Fibroblast of the conjunctiva (primary cell): ENCODE data around the gene AQP12A.
"Not testable (repeated sequence)": the region's sequence is repeated elsewhere in the genome, so short reads cannot be mapped to it uniquely, and the experiment has no call there.

Experiments used
- DNase-seq: peaks from one replicate; pipeline ENCODE4 v3.0.0-alpha.2; 2010; ENCODE audit warnings: low read depth

The AQP12A gene

DNA sequence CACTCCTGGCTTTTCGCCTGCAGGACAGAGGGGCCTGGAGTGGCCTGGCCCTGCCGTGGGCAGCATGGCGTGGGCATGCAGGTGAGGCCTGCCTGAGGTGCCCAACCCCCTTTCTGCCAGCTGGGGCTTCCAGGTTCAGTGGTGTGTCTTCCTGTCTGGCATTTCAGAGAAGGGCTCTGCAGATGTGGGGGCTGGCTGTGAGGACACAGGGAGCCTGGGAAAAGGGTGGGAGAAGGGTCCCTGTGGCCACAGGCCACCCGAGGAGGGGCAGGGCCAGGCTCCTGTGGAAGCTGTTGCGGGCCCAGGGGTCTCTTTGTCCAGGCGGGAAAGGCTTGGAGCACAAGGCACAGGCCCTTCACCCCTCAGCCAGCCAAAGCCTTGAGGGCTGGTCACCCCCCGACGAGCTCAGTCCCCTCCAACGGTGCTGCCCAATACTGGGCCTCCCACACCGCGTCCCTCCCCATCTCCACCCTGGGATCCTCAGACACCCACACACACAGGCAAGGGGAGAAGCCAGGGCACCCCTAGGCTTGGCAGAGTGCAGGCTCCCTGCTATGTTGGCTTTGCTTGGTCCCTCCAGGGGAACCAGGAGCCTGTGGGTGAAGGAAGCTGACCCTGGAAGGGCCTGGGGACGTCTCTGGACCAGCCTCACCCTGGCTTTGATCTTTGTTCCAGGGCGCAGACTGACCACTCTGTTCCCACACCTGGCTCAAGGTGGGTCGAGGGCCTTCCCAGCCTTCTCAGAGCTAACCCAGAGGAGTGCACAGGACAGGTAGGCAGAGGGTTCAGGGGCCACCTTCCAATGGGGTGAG lies 3.7 kb upstream of the AQP12A start:
- no peak for DNase-seq

DNA sequence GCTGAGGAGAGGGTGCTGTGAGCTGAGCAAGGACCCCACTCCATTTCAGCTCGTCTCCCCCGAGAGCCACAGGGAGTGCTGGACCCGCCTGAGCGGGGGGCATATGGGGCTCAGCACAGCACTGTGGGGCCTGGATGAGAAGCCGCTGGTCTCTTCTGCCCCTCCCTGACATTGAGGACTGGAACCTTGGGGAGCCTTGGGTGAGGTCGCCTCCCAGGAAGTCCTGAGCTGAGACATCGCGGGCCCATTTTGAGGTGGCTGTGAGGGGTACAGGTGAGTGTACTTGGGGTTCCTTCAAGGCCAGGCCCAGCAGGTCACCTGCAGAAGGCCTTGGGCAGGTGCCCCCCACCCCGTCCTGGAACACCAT lies 3.1 kb upstream of the AQP12A start:
- DNase-seq, result no peak

- DNase-seq, result no peak
Observed at GRCh38 chr2:240689975-240690374, 1.7 kb upstream of the AQP12A start.

DNA sequence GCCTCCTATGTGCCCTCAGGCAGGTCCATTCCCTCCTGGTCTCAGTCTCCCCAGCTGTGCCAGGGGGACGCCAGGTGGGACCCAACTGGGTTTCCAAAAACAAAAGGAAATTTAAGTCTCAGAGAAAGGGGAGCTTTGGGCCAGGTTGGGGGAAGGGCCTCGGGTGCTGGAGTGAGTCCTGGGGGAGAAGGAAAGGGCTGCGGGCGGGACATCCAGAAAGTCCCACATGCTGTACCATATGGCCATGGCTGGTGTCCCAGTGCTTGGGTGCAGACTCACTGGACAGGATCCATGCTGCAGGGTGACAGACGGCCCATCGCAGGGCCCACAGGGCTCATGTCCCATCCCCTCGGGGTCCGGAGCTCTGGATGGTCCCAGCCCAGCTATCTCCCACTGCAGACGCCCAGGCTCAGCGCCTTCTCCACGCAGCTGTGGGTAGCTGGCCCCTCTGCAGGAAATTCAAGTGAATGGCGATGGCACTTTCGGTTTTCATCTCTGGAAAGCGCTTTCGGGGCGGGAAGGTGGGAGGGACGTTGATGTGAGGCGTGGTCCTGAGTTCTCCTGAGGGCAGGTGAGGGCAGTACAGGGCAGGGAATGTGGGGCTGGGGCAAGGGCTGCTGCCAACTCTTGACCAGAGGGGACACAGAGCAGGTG lies 1.1 kb upstream of the AQP12A start:
- DNase-seq, result not testable (repeated sequence)

GRCh38 chr2:240691075-240691427 lies 615 bp upstream of the AQP12A start:
- not testable (repeated sequence) for DNase-seq

- not testable (repeated sequence) for DNase-seq
Observed at GRCh38 chr2:240692583-240693561, 1.2 kb downstream of the AQP12A start.

DNA sequence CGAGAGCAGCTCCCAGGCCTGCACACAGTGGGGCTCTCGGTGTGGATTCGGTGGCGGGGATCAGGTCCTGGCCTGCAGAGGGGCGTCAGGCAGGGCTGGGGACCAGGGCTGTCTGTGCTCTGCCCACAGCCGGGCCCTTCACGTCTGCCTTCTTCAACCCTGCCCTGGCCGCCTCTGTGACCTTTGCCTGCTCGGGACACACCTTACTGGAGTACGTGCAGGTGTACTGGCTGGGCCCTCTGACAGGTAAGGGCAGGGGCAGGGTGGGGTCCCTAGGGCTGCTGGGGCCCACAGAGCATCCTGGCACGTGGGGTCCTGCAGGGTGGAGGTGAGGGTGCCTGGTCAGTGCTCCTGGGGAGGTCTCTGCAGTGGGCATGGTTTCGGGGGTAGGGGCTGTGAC lies 2.6 kb downstream of the AQP12A start:
- not testable (repeated sequence) for DNase-seq

DNA sequence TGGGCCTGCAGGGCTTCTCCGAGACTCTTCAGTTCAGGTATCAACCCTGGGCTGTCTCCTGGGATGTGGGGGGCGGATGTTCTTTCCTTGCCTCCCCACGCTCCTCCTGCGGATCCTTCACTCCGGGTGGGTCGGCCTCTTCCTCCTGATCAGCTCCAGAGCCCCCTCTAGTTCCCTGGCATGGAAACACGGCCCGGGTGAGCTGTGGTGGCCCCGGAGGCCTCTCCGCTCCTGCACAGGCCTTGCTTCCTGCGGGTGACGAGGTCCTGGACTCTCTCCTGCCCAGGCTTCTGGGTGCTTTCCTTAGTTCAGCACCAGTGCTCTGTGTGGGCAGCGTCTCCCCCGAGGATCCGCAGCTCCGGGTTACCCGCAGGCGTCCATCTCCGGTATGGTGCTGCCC lies 3.9 kb downstream of the AQP12A start:
- not testable (repeated sequence) for DNase-seq

- DNase-seq, result not testable (repeated sequence)
Observed at GRCh38 chr2:240696469-240696868, 4.8 kb downstream of the AQP12A start.

- not testable (repeated sequence) for DNase-seq
Observed at GRCh38 chr2:240698852-240699561, 7.3 kb downstream of the AQP12A start.

- not testable (repeated sequence) for DNase-seq
Observed at GRCh38 chr2:240699835-240700234, 8.2 kb downstream of the AQP12A start.

GRCh38 chr2:240700616-240701015 lies 8.9 kb downstream of the AQP12A start:
- DNase-seq, result not testable (repeated sequence)

DNA sequence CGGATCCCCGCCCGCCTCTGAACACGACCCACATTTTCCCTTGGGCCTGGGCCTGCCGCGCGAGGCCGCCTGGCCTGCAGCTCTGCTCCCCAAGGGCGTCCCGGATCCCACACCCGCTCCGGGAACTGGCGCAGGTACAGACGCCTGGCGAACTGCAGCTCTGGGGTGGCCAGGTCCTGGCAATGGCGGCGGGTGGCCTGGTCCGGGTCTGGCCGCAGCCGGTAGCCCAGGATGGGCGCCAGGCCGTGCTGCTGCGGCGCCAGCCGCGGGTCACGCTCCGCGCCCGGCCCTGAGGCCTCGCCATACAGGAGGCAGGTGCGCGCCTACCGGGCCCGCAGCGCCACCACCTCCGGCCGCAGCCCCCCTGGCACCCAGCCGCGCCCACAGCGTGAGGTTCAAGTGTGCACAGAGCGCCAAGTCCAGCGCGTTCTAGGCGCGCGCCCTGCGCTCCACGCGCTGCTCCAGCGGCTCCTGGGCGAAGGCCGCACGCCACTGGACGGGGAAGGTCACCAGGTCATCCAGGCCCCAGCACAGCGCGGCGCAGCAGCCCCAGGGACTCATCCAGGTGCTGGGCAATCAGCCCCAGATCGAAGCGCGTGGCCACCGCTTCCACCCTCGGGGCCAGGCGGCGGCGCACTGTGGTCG lies 9.5 kb downstream of the AQP12A start:
- DNase-seq, result no peak

DNA sequence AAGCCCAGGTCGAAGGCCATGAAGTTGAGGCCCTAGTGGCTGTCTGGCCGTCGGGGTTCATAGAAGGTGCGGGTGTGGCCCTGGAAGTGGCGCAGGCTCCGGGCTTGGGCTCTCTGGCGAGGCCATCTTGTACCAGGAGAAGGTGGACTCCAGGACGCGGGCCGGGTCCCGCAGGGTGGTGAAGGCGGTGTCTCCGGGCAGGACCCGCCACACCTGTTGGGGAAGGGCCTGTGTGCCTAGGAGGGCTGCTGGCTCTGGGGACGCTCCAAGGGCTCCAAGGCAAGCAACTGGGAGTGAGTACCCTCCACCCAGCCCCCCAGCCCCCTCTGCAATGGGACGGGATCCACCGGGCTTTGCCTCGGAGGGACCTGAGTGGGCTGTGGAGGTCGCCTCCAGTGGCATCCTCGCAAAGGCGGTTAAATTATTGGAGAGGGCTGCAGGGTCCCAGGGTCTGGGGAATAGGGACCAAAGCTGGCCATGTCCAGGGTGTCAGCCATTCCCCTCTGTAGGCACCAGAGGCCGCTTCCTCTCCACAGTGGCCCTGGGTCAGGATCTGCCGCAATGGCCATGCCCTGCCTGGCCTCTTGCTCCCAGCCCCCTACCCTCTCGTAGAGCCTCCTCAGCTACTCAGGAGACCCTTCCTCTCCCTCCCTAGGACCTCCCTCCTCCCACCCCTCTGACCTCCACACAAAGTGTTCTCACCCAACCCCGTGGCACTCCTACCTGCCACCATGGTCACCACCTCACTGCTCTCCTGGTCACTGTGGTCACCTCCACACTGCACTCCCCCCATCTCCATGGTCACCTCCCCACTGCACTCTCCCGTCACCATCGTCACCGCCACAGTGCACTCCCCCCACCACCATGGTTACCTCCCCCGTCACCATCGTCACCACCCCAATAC lies 10.3 kb downstream of the AQP12A start:
- DNase-seq, result no peak

DNA sequence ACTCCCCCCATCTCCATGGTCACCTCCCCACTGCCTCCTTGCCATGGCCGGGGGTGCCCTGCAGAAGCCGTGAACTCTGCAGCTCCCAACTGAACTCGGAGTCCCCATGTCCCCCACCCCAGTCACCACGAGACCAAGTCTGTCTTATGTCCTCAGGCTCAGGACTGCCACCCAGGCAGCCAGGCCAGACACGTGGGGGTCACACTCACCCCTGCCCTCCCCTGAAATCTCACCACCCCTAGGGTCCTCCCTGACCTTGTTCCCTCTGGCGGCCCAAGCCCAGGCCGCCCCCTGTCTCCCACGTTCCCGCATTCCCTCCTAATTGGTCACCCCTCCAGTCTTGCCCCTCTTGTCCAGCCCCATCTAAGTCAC lies 11.0 kb downstream of the AQP12A start:
- DNase-seq, result no peak

DNA sequence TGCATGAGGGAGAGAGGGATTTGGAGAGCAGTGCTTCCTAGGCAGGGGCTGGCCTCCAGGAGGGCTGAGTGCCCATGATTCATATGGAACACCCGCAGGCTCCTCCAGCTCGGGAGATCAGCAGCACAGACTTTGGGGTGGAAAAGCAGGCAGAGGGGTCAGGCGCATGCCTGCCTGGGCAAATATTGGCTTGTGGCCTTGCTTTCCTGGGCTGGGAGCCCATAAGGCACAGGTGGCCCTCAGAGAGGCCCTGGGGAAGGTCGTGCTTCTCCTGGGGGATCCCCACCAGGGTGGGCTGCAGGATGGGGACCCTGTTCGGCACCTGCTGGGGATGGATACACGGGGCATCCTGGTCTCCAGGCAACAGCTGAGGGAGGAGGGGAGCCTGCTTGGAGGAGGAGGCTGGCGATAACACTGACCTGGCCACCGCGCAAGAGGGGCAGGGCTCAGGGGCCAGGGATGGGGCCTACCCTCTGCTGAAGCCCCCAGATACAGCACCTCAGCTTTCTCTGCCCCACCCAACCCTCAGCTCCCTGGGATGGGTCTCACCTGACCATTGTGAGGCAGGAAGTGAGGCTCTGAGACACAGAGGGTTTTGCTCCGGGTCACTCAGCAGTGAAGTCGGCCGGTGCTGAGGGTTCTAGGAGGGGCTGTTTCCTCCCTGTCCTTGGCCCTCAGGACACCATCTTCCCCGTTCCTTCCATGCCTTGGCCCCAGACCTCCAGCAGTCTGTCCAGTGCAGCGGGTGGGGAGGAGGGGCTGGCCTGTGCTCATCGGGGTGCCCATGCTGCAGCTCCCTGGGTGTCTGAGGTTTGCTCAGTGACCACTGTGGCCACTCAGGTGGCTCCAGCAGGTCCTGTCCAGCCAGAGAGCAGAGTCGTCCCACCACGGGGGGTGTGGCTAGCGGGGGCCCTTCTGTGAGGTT lies 12.0 kb downstream of the AQP12A start:
- DNase-seq, result no peak

DNA sequence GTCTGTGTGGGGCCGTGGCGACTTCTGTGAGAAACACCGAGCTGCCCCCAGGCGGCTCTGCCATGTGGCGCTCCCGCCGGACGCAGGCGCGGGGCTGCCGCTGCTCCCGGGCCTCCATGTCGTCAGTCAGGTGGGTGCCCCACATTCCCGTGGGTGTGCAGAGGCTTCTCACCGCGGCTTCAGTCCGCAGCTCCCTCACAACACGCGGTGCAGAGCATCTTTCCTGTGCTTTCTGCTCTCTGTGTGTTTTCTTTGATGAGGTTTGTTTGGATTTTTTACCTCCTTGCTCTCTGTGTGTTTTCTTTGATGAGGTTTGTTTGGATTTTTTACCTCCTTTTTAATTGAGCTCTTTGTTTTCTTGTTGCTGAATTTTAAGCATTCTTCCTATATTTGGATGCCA lies 13.0 kb downstream of the AQP12A start:
- DNase-seq, result no peak

- no peak for DNase-seq
Observed at GRCh38 chr2:240705204-240705791, 13.6 kb downstream of the AQP12A start.
